ENCODE data around the gene SMIM32.

The SMIM32 gene

GRCh38 chr5:136193322-136193935, 467 bp upstream of the SMIM32 start:
- no peak overlapping the region for H3K9ac ChIP-seq (ENCODE audit: low read length)
- H3K4me3 ChIP-seq (ENCODE audit: low read length): peak overlapping the region; percentile 67

GRCh38 chr5:136192015-136192525, 892 bp downstream of the SMIM32 start:
- Histone ChIP-seq H3K27ac (ENCODE audit: low read depth, low read length) (no peak overlapping the region), H3K4me3 (ENCODE audit: low read length) (peak overlapping the region; percentile 67), H3K27me3 (ENCODE audit: control insufficient read depth, insufficient read depth, low read length) (peaks cover 4% of the 10 kb centered on the region), H3K36me3 (ENCODE audit: control insufficient read depth, insufficient read depth, low read length) (no peaks in the 10 kb centered on the region), H3K4me1 (ENCODE audit: control insufficient read depth, insufficient read depth, low read length) (peaks cover 10% of the 10 kb centered on the region), H3K9ac (ENCODE audit: low read length) (peak overlapping the region; percentile 32)

More at GRCh38 chr5:136193322-136193935, 467 bp upstream of the SMIM32 start:
- Histone ChIP-seq H3K27ac (ENCODE audit: low read depth, low read length) (no peak overlapping the region), H3K27me3 (ENCODE audit: control insufficient read depth, insufficient read depth, low read length) (peaks cover 4% of the 10 kb centered on the region), H3K36me3 (ENCODE audit: control insufficient read depth, insufficient read depth, low read length) (no peaks in the 10 kb centered on the region), H3K4me1 (ENCODE audit: control insufficient read depth, insufficient read depth, low read length) (peaks cover 10% of the 10 kb centered on the region)

DNA sequence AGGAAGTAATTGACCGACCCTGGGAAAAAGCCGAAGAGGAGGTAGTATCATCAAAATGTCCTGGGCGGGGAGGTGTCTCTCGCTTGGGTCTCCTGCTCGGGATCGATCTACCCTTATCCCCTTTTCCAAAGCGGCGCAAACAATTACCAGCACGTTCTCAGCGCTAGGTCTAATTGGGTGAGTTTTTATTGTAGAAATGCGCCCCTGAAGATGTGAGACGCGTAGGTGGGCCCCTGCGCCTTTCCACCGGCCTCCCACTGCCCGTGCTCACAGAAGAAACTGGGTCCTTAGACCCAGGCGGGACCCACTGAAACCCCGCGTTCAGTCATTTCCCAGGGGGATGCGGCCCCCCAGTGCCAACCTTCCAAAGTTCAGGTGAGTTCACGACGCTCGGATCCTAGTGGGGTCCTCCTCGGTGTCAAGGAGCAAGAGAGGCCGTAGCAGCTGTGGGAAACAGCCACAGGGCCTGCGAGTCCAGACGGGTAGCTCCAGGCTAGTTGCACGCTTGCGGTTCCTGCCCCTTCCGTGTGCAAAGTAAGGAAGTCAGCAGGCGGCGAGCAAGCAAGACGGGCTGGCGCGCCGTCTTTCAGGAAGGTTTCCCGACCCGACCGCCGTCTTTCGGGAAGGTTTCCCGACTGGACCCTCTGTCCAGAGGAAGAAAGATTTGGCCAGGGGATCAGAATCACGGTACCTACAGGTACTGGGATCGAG, 1.5 kb downstream of the SMIM32 start:
- H3K27me3 ChIP-seq (ENCODE audit: control insufficient read depth, insufficient read depth, low read length): peaks cover 4% of the 10 kb centered on the region
- no peak overlapping the region for H3K27ac ChIP-seq (ENCODE audit: low read depth, low read length)
- H3K9ac ChIP-seq (ENCODE audit: low read length): peak overlapping the region; percentile 32

DNA sequence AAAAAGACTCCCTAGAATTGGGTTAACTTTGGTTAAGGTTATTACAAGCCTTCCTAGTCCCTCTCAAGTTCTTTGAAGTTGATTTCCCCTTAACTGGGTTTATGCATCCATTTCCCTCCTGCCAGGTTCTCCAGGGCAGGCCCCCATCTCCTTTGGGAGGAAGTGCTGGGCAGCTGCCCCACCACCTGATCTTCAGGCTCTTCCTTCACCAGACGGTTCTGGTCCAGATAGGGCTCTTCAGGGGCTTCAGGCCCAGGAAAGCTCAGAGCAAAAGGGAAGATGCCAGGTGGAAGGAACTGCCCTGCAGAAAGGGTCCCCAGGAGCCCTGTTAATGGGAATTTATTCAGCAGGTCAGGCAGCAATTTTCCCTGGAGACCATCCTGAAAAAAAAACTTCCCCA, 2.1 kb downstream of the SMIM32 start:
- H3K9ac ChIP-seq (ENCODE audit: low read length): no peak overlapping the region
- H3K4me3 ChIP-seq (ENCODE audit: low read length): no peak overlapping the region
- no peaks in the 10 kb centered on the region for H3K36me3 ChIP-seq (ENCODE audit: control insufficient read depth, insufficient read depth, low read length)
- H3K4me1 ChIP-seq (ENCODE audit: control insufficient read depth, insufficient read depth, low read length): peaks cover 10% of the 10 kb centered on the region
- no peak overlapping the region for H3K27ac ChIP-seq (ENCODE audit: low read depth, low read length)
- peaks cover 4% of the 10 kb centered on the region for H3K27me3 ChIP-seq (ENCODE audit: control insufficient read depth, insufficient read depth, low read length)

More for the DNA sequence above, 1.5 kb downstream of the SMIM32 start:
- Histone ChIP-seq H3K4me1 (ENCODE audit: control insufficient read depth, insufficient read depth, low read length) (peaks cover 10% of the 10 kb centered on the region), H3K4me3 (ENCODE audit: low read length) (peak overlapping the region; percentile 67), H3K36me3 (ENCODE audit: control insufficient read depth, insufficient read depth, low read length) (no peaks in the 10 kb centered on the region)

DNA sequence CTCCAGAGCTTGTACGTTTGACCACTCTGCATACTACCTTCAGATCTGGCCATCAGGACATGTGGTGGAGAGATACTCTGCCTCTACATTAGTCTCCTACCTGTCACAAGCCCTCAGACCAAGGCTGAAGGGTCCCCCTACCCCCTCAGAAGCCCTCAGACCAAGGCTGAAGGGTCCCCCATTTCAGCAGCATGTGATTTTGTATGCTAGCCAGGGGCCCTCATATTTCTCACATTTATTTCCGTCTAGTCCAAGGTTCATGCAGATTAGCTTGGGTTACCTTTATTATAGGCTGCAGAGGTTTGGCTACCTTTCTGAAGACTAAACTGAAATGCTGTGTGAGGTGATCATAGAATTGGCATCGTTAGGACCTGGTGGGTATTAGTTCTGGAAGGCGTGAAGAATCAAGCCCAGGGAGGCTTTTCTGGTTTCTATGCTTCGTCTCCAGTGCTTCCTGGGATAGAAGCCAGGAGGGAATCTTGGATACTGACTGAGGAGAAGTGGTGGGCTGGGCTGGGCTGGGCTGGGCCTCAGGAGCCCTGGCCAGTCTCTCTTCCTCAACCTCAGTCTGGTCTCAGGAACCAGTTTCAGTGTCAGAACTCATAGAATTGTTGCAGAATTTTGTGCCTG, 2.8 kb downstream of the SMIM32 start:
- peaks cover 6% of the 10 kb centered on the region for H3K4me1 ChIP-seq (ENCODE audit: control insufficient read depth, insufficient read depth, low read length)

DNA sequence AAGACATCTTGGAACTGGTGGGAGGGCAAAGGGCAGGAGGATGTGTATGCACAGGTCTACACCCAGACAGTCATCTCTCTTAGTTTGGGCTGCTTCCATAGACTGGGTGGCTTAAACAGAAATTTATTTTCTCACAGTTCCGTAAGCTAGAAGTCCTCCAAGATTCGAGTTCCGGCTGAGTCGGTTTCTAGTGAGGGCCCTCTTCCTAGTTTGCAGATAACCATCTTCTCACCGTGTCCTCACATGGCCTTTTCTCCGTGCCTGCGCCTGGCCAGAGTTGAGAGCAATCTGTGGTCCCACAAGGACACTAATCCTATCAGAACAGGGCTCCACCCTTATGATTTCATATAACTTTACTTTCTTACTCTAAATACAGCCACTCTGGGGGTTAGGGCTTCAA, 4.1 kb downstream of the SMIM32 start:
- H3K4me3 ChIP-seq (ENCODE audit: low read length): no peak overlapping the region
- H3K27ac ChIP-seq (ENCODE audit: low read depth, low read length): no peak overlapping the region
- H3K27me3 ChIP-seq (ENCODE audit: control insufficient read depth, insufficient read depth, low read length): peaks cover 4% of the 10 kb centered on the region
- H3K4me1 ChIP-seq (ENCODE audit: control insufficient read depth, insufficient read depth, low read length): peaks cover 6% of the 10 kb centered on the region
- no peaks in the 10 kb centered on the region for H3K36me3 ChIP-seq (ENCODE audit: control insufficient read depth, insufficient read depth, low read length)
- no peak overlapping the region for H3K9ac ChIP-seq (ENCODE audit: low read length)

More for the DNA sequence above, 2.8 kb downstream of the SMIM32 start:
- Histone ChIP-seq H3K4me3 (ENCODE audit: low read length) (no peak overlapping the region), H3K9ac (ENCODE audit: low read length) (peak overlapping the region; percentile 14), H3K36me3 (ENCODE audit: control insufficient read depth, insufficient read depth, low read length) (no peaks in the 10 kb centered on the region), H3K27ac (ENCODE audit: low read depth, low read length) (no peak overlapping the region), H3K27me3 (ENCODE audit: control insufficient read depth, insufficient read depth, low read length) (peaks cover 4% of the 10 kb centered on the region)

GRCh38 chr5:136186796-136187195, 6.2 kb downstream of the SMIM32 start:
- Histone ChIP-seq H3K27ac (ENCODE audit: low read depth, low read length) (no peak overlapping the region), H3K36me3 (ENCODE audit: control insufficient read depth, insufficient read depth, low read length) (no peaks in the 10 kb centered on the region), H3K27me3 (ENCODE audit: control insufficient read depth, insufficient read depth, low read length) (peaks cover 4% of the 10 kb centered on the region), H3K4me3 (ENCODE audit: low read length) (no peak overlapping the region), H3K4me1 (ENCODE audit: control insufficient read depth, insufficient read depth, low read length) (peaks cover 4% of the 10 kb centered on the region), H3K9ac (ENCODE audit: low read length) (no peak overlapping the region)

DNA sequence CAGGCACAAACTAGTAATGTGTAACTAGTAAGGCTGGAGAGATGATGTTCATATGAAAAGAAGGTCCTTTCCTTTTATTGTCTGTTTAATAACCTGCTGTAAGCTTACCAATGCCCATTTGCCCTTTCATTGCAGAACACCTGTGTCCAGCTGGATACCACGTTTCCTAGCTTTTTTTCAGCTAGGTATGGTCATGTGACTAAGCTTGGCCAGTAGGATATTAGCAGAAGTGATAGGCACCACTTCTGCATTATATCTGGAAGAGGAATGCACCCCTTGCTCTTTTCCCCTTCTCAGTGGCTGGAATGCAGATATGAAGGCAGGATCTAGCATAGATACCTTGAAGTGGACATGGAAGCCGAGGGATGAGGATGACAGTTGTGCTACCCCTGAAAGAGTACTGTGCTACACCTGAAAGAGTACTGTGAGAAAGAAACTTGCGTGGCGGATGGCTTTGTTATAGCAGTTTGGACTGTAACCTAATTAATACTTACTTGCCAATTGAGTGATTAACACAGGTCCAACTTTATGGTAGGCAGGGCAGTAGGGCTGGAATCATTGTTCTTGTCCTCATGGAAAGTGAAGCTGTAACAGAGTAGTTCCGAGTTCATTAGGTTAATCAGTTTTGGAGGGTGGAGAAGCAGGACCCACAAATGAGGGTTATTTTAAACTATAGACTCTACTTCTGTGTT, 6.8 kb downstream of the SMIM32 start:
- Histone ChIP-seq H3K9ac (ENCODE audit: low read length) (no peak overlapping the region), H3K27ac (ENCODE audit: low read depth, low read length) (no peak overlapping the region), H3K4me1 (ENCODE audit: control insufficient read depth, insufficient read depth, low read length) (no peaks in the 10 kb centered on the region), H3K27me3 (ENCODE audit: control insufficient read depth, insufficient read depth, low read length) (no peaks in the 10 kb centered on the region), H3K36me3 (ENCODE audit: control insufficient read depth, insufficient read depth, low read length) (no peaks in the 10 kb centered on the region), H3K4me3 (ENCODE audit: low read length) (no peak overlapping the region)

DNA sequence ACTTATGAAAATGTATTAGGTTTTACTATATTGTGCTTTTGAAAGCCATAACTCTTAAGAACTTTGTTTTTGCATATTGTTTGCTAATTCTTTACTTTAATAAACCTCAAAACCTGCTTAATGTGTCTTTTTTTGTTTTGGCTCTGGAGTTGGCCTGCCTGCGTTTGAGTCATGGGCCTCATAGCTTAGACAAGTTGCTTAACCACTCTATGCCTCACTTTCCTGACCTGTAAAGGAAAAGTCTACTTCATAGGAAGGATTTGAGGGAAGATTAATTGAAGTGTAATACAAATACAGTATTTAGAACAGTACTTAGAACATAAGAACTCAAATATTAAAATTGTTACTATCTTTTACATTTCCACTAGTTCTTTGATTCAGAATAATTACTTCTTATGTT, 10.3 kb downstream of the SMIM32 start:
- Histone ChIP-seq H3K27ac (ENCODE audit: low read depth, low read length) (no peak overlapping the region), H3K27me3 (ENCODE audit: control insufficient read depth, insufficient read depth, low read length) (no peaks in the 10 kb centered on the region), H3K4me1 (ENCODE audit: control insufficient read depth, insufficient read depth, low read length) (no peaks in the 10 kb centered on the region), H3K4me3 (ENCODE audit: low read length) (no peak overlapping the region), H3K36me3 (ENCODE audit: control insufficient read depth, insufficient read depth, low read length) (peaks cover 3% of the 10 kb centered on the region), H3K9ac (ENCODE audit: low read length) (no peak overlapping the region)

GRCh38 chr5:136174021-136174659, 18.8 kb downstream of the SMIM32 start:
- H3K9ac ChIP-seq (ENCODE audit: low read length): no peak overlapping the region
- H3K36me3 ChIP-seq (ENCODE audit: control insufficient read depth, insufficient read depth, low read length): peaks cover 17% of the 10 kb centered on the region
- no peak overlapping the region for H3K4me3 ChIP-seq (ENCODE audit: low read length)
- H3K4me1 ChIP-seq (ENCODE audit: control insufficient read depth, insufficient read depth, low read length): no peaks in the 10 kb centered on the region
- no peaks in the 10 kb centered on the region for H3K27me3 ChIP-seq (ENCODE audit: control insufficient read depth, insufficient read depth, low read length)
- H3K27ac ChIP-seq (ENCODE audit: low read depth, low read length): no peak overlapping the region

DNA sequence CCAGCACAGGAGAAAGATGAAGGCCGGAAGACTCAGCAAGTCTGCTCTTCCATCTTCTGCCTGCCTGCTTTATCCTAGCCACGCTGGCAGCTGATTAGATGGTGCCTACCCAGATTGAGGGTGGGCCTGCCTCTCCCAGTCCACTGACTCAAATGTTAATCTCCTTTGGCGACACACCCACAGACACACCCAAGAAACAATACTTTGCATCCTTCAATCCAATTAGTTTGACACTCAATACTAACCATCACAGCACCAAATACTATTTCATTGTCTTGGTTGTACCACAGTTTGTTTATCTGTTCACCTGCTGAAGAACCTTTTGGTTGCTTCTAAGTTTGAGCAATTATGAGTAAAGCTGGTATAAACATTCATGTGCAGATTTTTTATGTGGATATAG, 23.7 kb downstream of the SMIM32 start:
- H3K27ac ChIP-seq (ENCODE audit: low read depth, low read length): no peak overlapping the region
- H3K4me3 ChIP-seq (ENCODE audit: low read length): no peak overlapping the region
- no peaks in the 10 kb centered on the region for H3K4me1 ChIP-seq (ENCODE audit: control insufficient read depth, insufficient read depth, low read length)
- no peaks in the 10 kb centered on the region for H3K27me3 ChIP-seq (ENCODE audit: control insufficient read depth, insufficient read depth, low read length)
- H3K9ac ChIP-seq (ENCODE audit: low read length): no peak overlapping the region
- peaks cover 7% of the 10 kb centered on the region for H3K36me3 ChIP-seq (ENCODE audit: control insufficient read depth, insufficient read depth, low read length)

DNA sequence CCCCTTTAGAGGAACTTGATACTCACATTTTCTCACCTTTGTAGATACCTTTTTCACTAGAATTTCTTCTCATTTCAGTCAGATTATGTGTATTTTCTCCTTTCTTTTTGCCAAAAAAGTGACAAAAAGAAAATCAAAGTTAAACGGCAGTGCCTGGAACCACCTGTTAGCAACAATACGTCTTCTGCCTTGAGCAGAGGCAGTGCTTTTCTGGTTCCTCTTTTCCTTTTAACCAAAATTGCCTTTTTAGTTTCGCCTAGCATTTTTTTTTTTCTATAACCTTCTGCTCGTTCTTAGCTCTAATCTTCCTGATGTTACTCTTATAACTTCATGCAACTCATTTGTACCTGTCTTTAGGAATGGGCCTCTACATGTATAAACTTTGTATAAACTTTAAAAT, 26.1 kb downstream of the SMIM32 start:
- no peaks in the 10 kb centered on the region for H3K4me1 ChIP-seq (ENCODE audit: control insufficient read depth, insufficient read depth, low read length)
- H3K27ac ChIP-seq (ENCODE audit: low read depth, low read length): no peak overlapping the region
- H3K4me3 ChIP-seq (ENCODE audit: low read length): no peak overlapping the region
- no peak overlapping the region for H3K9ac ChIP-seq (ENCODE audit: low read length)
- peaks cover 5% of the 10 kb centered on the region for H3K36me3 ChIP-seq (ENCODE audit: control insufficient read depth, insufficient read depth, low read length)
- H3K27me3 ChIP-seq (ENCODE audit: control insufficient read depth, insufficient read depth, low read length): no peaks in the 10 kb centered on the region
